SK-MEL-5 (cell line): Measurements from ENCODE around the gene ZNF362. TPM values are rescaled to one million over a fixed set of nuclear protein-coding genes. Genes with fewer than 3 reads are reported as not detected.
"Not testable (repeated sequence)": the region's sequence is repeated elsewhere in the genome, so short reads cannot be mapped to it uniquely, and the experiment has no call there.

Experiments
- DNase-seq: peaks from one replicate; pipeline ENCODE4 v3.0.0-alpha.2; 2016; ENCODE audit warnings: low read depth, low spot score
- in situ Hi-C: cut with HindIII; loops from 2 replicates; pipeline ENCODE4 v1.10.0; 2016; ENCODE audit warnings: low sequenced_read_pairs, high pct_unique_total_duplicates, low pct_unique_long_range_greater_than_20kb
- polyA plus RNA-seq, 2 experiments: library from polyadenylated mRNA; depleted of rRNA; stranded (reverse); fragments of >200 nt; gene quantifications; 2 replicates each; pipeline ENCODE4 v1.2.3, GENCODE V29; 2015
- total RNA-seq: library from RNA; depleted of rRNA; stranded (reverse); fragments of >200 nt; shearing (Covaris generic); gene quantifications from 2 replicates; pipeline ENCODE4 v1.2.3, GENCODE V29; 2014; rRNA removed

Gene ZNF362
- 12.4 and 17.8 TPM in 2 replicates for total RNA-seq
- 47.1 and 61.0 TPM in 2 replicates for polyA plus RNA-seq (2015; cell fraction: cytosol; rRNA removed)
- polyA plus RNA-seq (2015; cell fraction: nucleus; rRNA removed), result 24.9 and 29.7 TPM in 2 replicates

DNA sequence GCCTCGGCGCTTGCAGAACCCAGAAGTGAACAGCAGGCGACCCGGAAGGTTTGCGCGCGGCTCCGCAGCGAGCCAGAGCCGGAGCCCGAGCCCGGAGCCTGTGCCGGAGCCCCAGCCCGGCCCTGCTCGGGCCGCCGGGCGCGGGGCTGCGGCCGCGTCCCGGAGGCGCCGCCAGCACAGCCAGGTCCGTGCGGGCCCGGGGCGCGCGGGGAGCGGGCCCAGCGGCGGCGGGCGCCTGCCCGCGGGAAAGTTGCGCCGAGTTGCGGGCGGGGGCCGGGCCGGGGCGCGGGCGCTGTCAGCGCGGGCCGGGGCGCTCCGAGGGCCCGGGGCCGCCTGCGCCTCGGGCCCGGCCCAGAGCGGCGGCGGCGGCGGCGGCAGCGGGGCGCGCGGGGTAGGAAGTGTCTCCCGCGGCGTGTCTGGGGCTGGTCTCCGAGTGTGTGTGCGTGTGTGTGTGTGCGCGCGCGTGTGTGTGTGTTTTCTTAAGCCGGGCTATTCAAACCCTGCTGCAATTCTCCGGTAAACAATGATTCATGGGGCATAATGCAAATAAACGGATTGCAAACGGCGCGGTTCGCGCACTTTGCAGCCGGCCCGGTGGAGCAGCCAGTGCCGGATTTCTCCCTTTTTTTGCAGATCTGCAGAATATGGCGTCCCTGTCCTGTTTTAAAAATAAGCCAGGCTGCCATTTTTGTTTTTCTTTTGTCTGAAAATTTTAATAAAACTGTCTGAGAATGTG, at the start of gene ZNF362:
TSS of gene ZNF362 (plus strand) at position 22 of the 736 bp plus-strand sequence. CDS start 14,083 bp downstream, outside the sequence.
- in situ Hi-C loops, result no loop called here
- peak; percentile 40 for DNase-seq

- DNase-seq, result no peak
- in situ Hi-C loops, result no loop called here
Observed at GRCh38 chr1:33211972-33212371, 44.3 kb upstream of the ZNF362 start.

- in situ Hi-C loops, result no loop called here
- DNase-seq, result peak; percentile 57
Observed at GRCh38 chr1:33219886-33220661, 36.2 kb upstream of the ZNF362 start.

GRCh38 chr1:33220676-33221384, 35.5 kb upstream of the ZNF362 start:
- no peak for DNase-seq
- in situ Hi-C loops, result no loop called here

DNA sequence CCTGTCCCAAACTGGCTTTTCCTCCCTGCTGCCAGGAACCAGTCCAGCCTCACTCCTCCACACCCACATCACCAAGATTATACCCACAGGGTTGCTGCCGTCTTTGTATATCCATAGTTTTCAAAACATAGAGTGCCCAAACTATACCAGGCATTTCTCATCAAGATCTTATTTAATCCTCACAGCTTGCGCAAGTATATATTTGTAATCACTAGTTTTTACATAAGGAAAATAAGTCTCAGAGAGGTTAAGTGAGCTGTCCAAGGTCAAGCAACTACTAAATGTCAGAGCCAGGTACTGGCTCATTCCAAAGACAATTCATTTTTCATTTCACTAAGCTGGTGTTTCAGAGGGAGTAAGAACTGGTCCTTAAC, 34.9 kb upstream of the ZNF362 start:
- DNase-seq, result no peak
- in situ Hi-C loops, result no loop called here

- no peak for DNase-seq
- in situ Hi-C loops, result no loop called here
Observed at GRCh38 chr1:33222381-33222780, 33.9 kb upstream of the ZNF362 start.

DNA sequence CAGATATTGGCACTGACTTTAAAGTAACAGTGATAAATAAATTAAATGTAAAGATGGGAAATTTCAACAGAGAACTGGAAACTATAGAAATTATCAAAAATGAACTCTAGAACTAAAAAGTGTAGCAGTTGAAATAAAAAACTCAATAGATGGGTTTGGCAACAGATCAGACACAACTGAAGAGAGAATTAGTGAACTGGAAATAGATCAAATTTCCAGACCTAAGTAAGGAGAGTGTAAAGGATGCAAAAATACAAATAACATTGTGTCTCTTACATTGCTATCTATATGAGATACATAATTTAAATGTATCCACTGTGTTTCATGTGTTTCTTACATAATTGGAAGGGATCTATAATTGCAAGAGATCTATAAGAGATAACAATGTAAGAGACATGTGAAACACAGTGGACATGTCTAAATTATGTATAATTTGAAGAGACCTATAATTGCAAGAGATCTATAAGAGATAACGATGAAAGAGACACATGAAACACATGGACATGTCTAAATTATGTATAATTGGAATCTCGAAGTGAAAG, 32.1 kb upstream of the ZNF362 start:
- DNase-seq, result no peak
- in situ Hi-C loops, result no loop called here

DNA sequence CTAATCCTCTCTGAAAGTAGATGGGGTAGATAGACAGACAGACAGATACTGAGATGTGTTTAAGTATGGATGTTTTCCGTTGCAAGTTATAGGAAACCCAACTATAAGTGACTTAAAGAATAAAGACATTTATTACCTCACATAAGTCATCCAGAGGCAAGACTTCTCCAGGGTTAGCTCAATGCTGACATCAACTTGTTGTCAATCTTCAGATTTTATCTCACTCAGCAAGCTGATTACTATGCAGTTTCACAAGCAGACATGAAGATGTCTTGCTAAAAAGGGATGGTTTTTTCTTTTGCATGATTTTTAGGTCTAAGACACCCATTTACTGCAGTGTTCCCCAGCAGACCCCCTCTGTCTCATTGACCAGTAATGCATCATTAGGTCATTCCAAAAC, 30.7 kb upstream of the ZNF362 start:
- in situ Hi-C loops, result no loop called here
- DNase-seq, result no peak

- in situ Hi-C loops, result no loop called here
Observed at GRCh38 chr1:33228935-33229487, 27.3 kb upstream of the ZNF362 start.

DNA sequence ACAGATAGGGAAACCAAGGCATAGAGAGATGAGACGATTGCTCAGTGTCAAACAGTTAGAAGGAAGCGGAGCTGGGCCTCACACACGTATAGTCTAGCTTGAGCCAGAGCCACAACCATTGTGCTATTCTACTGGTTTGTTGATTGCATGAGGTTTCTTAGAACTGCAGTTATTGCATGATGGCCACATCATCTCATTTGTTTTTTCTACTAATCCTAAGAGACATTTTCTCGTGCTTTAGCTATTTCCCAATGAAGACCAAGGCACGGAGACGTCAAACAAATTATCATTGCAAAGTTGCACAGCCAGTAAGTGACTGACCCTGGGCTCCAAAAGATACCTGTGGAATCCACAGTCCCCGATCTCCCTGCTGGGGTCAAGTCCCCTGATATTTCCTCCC, 25.1 kb upstream of the ZNF362 start:
- in situ Hi-C loops, result no loop called here

More at GRCh38 chr1:33228935-33229487, 27.3 kb upstream of the ZNF362 start:
- no peak for DNase-seq

DNA sequence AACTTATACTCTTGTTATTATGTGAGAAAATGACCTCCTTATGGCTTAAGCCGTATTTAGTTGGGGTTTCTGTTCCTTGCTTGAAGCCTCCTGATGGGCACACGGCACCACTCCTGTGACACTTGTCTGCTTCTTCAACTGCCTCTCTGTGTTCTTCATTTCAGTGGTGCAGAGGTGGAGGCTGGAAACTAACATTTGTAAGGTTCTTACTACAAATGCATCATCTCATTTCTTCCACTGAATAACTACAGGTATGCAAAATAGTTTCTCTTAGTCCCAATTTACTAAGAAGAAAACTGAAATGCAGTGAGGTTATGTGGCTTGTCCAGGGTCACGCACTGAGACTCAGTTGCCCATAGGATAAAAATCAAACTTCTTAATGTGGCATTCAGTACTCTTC, 23.6 kb upstream of the ZNF362 start:
- in situ Hi-C loops, result no loop called here
- no peak for DNase-seq

More for the DNA sequence above, 25.1 kb upstream of the ZNF362 start:
- DNase-seq, result no peak

- in situ Hi-C loops, result no loop called here
- no peak for DNase-seq
Observed at GRCh38 chr1:33234131-33234530, 22.2 kb upstream of the ZNF362 start.

DNA sequence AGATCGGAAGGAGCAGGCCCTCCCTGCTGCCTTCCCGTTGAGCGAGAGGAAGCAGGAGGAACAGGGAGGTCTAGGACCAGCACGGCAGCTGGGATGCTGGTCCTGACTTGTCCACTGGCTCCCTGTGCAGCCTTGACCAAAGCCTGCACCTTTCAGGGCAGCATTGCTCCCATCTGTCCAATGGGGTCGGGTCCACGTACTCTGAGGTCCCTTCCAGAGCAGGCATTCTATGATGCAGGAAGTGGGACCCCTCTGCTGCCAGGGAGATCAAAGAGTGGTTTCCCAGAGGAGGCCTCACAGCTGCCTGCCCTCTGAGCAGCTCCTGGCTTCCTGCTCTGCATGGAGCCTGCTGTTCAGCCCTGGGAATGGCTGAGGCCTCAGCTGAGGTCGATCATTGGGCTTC, 21.7 kb upstream of the ZNF362 start:
- in situ Hi-C loops, result no loop called here
- no peak for DNase-seq

DNA sequence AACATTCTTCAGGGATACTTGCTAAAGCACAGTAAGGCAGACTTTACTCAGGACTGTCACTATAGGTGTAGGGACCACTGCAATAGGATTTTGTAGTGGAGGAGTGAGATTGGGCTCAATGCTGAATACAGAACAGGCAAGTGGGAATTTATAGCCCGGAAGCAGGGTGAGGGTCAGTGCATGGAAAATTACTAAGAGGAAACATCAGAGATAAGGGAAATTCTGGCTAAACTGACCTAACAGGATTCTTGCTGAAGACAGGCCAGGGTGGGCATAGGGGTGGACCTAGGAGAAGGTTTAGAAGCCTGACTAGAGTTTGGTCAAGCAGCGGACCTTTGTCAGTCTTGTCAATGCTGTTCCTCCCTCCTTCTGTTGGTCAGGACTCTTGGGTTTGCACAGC, 20.8 kb upstream of the ZNF362 start:
- in situ Hi-C loops, result no loop called here
- no peak for DNase-seq

GRCh38 chr1:33236498-33236897, 19.8 kb upstream of the ZNF362 start:
- DNase-seq, result no peak
- in situ Hi-C loops, result no loop called here

DNA sequence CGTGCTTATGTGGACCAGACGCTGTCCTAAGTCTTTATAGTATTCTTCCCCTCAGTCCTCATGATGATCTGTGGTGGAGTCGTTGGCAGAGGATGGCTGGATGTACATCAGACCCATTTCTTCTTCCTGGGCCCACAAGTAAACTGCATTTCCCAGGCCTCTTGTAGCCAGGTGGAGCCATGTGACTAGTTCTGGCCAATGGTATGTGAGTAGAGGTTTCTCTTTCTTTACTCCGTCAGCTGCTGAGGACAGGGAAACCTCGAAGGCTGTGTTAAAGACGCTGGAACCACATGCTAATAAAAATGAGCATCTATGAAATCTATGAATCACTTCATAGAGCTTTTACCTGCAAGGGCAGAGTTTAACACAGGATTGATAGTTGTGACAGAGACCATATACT, 18.7 kb upstream of the ZNF362 start:
- in situ Hi-C loops, result no loop called here
- no peak for DNase-seq

DNA sequence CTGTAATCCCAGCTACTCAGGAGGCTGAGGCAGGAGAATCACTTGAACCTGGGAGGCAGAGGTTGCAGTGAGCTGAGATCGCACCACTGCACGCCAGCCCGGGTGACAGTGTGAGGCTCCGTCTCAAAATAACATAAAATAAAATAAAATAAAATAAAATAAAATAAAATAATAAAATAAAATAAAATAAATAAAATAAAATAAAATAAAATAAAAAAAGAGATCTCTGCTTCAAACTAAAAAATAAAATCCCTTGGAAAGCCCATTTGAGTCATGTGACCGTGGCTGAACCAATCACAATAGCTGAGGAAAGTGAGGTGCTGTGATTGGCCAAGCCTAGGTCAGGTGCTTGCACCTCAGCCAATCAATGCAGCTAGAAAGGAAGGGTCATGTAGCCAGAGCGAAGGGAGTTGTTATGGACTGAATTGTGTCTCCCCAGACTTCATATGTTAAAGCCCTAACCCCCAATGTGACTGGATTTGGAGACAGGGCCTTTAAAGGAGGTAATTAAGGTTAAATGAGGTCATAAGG, 18.0 kb upstream of the ZNF362 start:
- in situ Hi-C loops, DNase-seq: not testable (repeated sequence)
